SK-N-SH (cell line): ENCODE measurements around the gene COL23A1.

ENCODE experiments used
- CHD2 ChIP-seq: fragments of 150-350 bp; IDR thresholded peaks from 2 replicates; pipeline ENCODE4 v1.6.1; 2018; ENCODE audit warnings: low read length; ENCODE audit not compliant: partially characterized antibody
- CTCF ChIP-seq: fragments of 200-600 bp; sonication (generic); IDR thresholded peaks from 2 replicates; pipeline ENCODE4 v1.6.1; 2017; ENCODE audit warnings: antibody characterized with exemption, mild to moderate bottlenecking, moderate library complexity
- ELF1 ChIP-seq: IDR thresholded peaks from 2 replicates; pipeline ENCODE4 v1.4.0; 2012
- EP300 ChIP-seq, 2 experiments: IDR thresholded peaks; 2 replicates each; pipeline versions ENCODE4 v1.4.0 to v1.6.1; 2012; ENCODE audit warnings: borderline replicate concordance in 1 of 2, low read depth in 1 of 2, low read length in 1 of 2
- GABPA ChIP-seq: IDR thresholded peaks from 2 replicates; pipeline ENCODE4 v1.4.0; 2012; ENCODE audit warnings: low read depth, mild to moderate bottlenecking
- GATA2 ChIP-seq: sonication (generic); formaldehyde crosslinking; IDR thresholded peaks from 2 replicates; pipeline ENCODE4 v1.5.0; 2020; ENCODE audit warnings: mild to moderate bottlenecking, missing genetic modification reagents
- JUND ChIP-seq: IDR thresholded peaks from 2 replicates; pipeline ENCODE4 v1.4.0; 2012
- MAX ChIP-seq: IDR thresholded peaks from 2 replicates; pipeline ENCODE4 v1.4.0; 2012; ENCODE audit warnings: low read depth
- MXI1 ChIP-seq: IDR thresholded peaks from 2 replicates; pipeline ENCODE4 v1.6.1; 2012; ENCODE audit warnings: mild to moderate bottlenecking, low read depth, low read length, improper control_type of control experiment
- POLR2AphosphoS5 ChIP-seq: IDR thresholded peaks from 2 replicates; pipeline ENCODE4 v1.6.1; 2012; ENCODE audit warnings: low read depth, low read length
- TAF1 ChIP-seq: IDR thresholded peaks from 2 replicates; pipeline ENCODE4 v1.6.1; 2012; ENCODE audit warnings: low read depth, mild to moderate bottlenecking, low read length, moderate library complexity, borderline replicate concordance
- TCF12 ChIP-seq: IDR thresholded peaks from 2 replicates; pipeline ENCODE4 v1.4.0; 2012
- TEAD4 ChIP-seq: IDR thresholded peaks from 2 replicates; pipeline ENCODE4 v1.4.0; 2012; ENCODE audit warnings: mild to moderate bottlenecking, borderline replicate concordance; ENCODE audit not compliant: insufficient read depth

- TF ChIP-seq CTCF (no peak), MXI1 (no peak), CHD2 (no peak), TCF12 (no peak), POLR2AphosphoS5 (no peak), ELF1 (no peak), JUND (no peak), TEAD4 (no peak), TAF1 (no peak), MAX (no peak), EP300 (IDR thresholded peaks at IDR 0.05; ENCODE audit: borderline replicate concordance in 1 of 2, low read depth in 1 of 2, low read length in 1 of 2) (no peak), GATA2 (CRISPR knock-in tag) (no peak), GABPA (no peak)
Measured at GRCh38 chr5:178346607-178347334, 243.4 kb downstream of the COL23A1 start.
